Measurements from ENCODE around the gene BSND. TPM values are rescaled to one million over a fixed set of nuclear protein-coding genes. Genes with fewer than 3 reads are reported as not detected.

The BSND gene
- polyA plus RNA-seq, 1 donor from 2014 or later, result not detected

- Histone ChIP-seq H3K27ac (ENCODE audit: low read length) (no peak overlapping the region), H3K4me3 (ENCODE audit: low read length) (no peak overlapping the region), H3K9ac (ENCODE audit: low read length) (no peak overlapping the region), H3K4me2 (ENCODE audit: low read length) (no peak overlapping the region), H3K9me2 (ENCODE audit: insufficient read depth, low read length) (no peaks in the 10 kb centered on the region), H3K9me3 (ENCODE audit: low read length) (no peaks in the 10 kb centered on the region), H3K27me3 (ENCODE audit: insufficient read depth, low read depth, low read length) (no peaks in the 10 kb centered on the region), H3K79me2 (replicated peaks; ENCODE audit: insufficient read depth, low read length) (no peaks in the 10 kb centered on the region), H3K36me3 (ENCODE audit: insufficient read depth, low read length) (no peaks in the 10 kb centered on the region), H3F3A (ENCODE audit: insufficient read depth, low read length, poor library complexity, severe bottlenecking) (no peaks in the 10 kb centered on the region), H2AFZ (ENCODE audit: low read depth, low read length) (no peak overlapping the region), H4K20me1 (ENCODE audit: insufficient read depth) (no peaks in the 10 kb centered on the region)
- no peak for TF ChIP-seq REST (IDR thresholded peaks at IDR 0.05; ENCODE audit: borderline replicate concordance)
- no peak for TF ChIP-seq SMC3 (conservative IDR thresholded peaks at IDR 0.05; ENCODE audit: poor library complexity)
- no peak for TF ChIP-seq TAF1 (IDR thresholded peaks at IDR 0.05; ENCODE audit: low read depth)
- TF ChIP-seq POLR2AphosphoS5 (IDR thresholded peaks at IDR 0.05), result no peak
- TF ChIP-seq EP300 (conservative IDR thresholded peaks at IDR 0.05; ENCODE audit: poor library complexity, severe bottlenecking), result no peak
- TF ChIP-seq MXI1 (conservative IDR thresholded peaks at IDR 0.05; ENCODE audit: poor library complexity, severe bottlenecking), result no peak
- TF ChIP-seq RAD21 (conservative IDR thresholded peaks at IDR 0.05), result no peak
- TF ChIP-seq EZH2 (IDR thresholded peaks at IDR 0.05; ENCODE audit: borderline replicate concordance, insufficient read depth, low read length, poor library complexity, severe bottlenecking), result no peak
- TF ChIP-seq CTCF (IDR thresholded peaks at IDR 0.05; ENCODE audit: poor library complexity, severe bottlenecking), result no peak
These were observed 8.9 kb downstream of the BSND start for GRCh38 chr1:55007625-55008024.

GRCh38 chr1:55010194-55010886 lies 11.6 kb downstream of the BSND start:
- Histone ChIP-seq H3K9me2 (ENCODE audit: insufficient read depth, low read length) (no peaks in the 10 kb centered on the region), H3K9me3 (ENCODE audit: low read length) (no peaks in the 10 kb centered on the region), H3K4me3 (ENCODE audit: low read length) (no peak overlapping the region), H3K79me2 (replicated peaks; ENCODE audit: insufficient read depth, low read length) (no peaks in the 10 kb centered on the region), H3K27ac (ENCODE audit: low read length) (no peak overlapping the region), H3F3A (ENCODE audit: insufficient read depth, low read length, poor library complexity, severe bottlenecking) (no peaks in the 10 kb centered on the region), H4K20me1 (ENCODE audit: insufficient read depth) (no peaks in the 10 kb centered on the region), H3K36me3 (ENCODE audit: insufficient read depth, low read length) (no peaks in the 10 kb centered on the region), H3K9ac (ENCODE audit: low read length) (no peak overlapping the region), H3K4me2 (ENCODE audit: low read length) (no peak overlapping the region), H2AFZ (ENCODE audit: low read depth, low read length) (no peak overlapping the region), H3K27me3 (ENCODE audit: insufficient read depth, low read depth, low read length) (no peaks in the 10 kb centered on the region)
- no peak for TF ChIP-seq EP300 (conservative IDR thresholded peaks at IDR 0.05; ENCODE audit: poor library complexity, severe bottlenecking)
- no peak for TF ChIP-seq REST (IDR thresholded peaks at IDR 0.05; ENCODE audit: borderline replicate concordance)
- TF ChIP-seq SMC3 (conservative IDR thresholded peaks at IDR 0.05; ENCODE audit: poor library complexity), result no peak
- no peak for TF ChIP-seq EZH2 (IDR thresholded peaks at IDR 0.05; ENCODE audit: borderline replicate concordance, insufficient read depth, low read length, poor library complexity, severe bottlenecking)
- TF ChIP-seq MXI1 (conservative IDR thresholded peaks at IDR 0.05; ENCODE audit: poor library complexity, severe bottlenecking), result no peak
- TF ChIP-seq POLR2AphosphoS5 (IDR thresholded peaks at IDR 0.05), result no peak
- TF ChIP-seq CTCF (IDR thresholded peaks at IDR 0.05; ENCODE audit: poor library complexity, severe bottlenecking), result no peak
- TF ChIP-seq RAD21 (conservative IDR thresholded peaks at IDR 0.05), result no peak
- no peak for TF ChIP-seq TAF1 (IDR thresholded peaks at IDR 0.05; ENCODE audit: low read depth)

Measured in neural cell (in vitro differentiated cells).